OCI-LY7 (cell line): ENCODE data around the gene NBR1.

Source experiments
- EZH2phosphoT487 ChIP-seq: fragments of 200-600 bp; sonication (generic); IDR thresholded peaks from 2 replicates; pipeline ENCODE4 v1.6.1; 2018; ENCODE audit warnings: low read depth, borderline replicate concordance, mild to moderate bottlenecking, mixed run types, antibody characterized with exemption, low read length, moderate library complexity, mixed read lengths
- TF ChIP-seq, protein P1 (sequence below): fragments of 200-600 bp; sonication (generic); conservative IDR thresholded peaks from 2 replicates; pipeline ENCODE4 v1.5.1; 2014; ENCODE audit warnings: mild to moderate bottlenecking, antibody characterized with exemption, low read length, moderate library complexity, mixed read lengths

DNA sequence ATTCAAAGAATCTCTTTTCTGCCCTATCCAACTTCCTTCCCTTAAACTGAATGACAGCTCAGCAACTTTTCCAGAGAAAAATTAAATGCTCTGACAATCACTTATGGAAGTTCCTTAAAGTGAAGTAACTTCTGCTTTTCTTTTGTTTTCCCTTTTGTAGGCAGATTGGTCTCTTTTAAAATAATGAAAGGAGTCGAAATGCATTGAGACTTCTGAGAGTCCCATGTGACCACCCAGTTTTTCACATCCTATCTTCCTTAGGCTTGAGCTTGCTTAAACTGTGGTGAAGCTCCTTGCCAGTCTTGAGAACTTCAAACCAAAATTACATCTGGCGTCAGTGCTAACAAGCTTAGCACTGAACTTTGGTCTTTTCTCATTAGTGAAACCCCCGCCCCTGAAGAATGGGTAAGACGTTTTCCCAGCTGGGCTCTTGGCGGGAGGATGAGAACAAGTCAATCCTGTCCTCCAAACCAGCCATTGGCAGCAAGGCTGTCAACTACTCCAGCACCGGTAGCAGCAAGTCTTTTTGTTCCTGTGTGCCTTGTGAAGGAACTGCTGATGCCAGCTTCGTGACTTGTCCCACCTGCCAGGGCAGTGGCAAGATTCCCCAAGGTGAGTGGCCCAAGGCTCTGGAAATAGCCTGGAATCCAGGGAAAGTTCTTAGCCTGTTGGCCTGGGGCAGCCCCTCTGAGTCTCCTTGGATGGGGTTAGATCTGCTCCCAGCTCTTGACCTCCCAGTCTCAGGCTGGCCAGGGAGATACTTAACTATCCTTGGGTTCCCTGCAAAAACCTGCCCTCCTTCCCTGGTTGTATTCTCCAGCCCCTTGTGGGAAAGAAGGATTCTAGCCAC, 41.9 kb downstream of the NBR1 start:
- TF ChIP-seq, protein P1, sequence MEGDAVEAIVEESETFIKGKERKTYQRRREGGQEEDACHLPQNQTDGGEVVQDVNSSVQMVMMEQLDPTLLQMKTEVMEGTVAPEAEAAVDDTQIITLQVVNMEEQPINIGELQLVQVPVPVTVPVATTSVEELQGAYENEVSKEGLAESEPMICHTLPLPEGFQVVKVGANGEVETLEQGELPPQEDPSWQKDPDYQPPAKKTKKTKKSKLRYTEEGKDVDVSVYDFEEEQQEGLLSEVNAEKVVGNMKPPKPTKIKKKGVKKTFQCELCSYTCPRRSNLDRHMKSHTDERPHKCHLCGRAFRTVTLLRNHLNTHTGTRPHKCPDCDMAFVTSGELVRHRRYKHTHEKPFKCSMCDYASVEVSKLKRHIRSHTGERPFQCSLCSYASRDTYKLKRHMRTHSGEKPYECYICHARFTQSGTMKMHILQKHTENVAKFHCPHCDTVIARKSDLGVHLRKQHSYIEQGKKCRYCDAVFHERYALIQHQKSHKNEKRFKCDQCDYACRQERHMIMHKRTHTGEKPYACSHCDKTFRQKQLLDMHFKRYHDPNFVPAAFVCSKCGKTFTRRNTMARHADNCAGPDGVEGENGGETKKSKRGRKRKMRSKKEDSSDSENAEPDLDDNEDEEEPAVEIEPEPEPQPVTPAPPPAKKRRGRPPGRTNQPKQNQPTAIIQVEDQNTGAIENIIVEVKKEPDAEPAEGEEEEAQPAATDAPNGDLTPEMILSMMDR: no peak
- TF ChIP-seq EZH2phosphoT487: no peak
